Activated T-helper 1 cell treated with anti-CD3 and anti-CD28 coated beads, Interleukin-2, amount 50 U/mL, for 16 hours (primary cell): Measurements from ENCODE around the gene FLNC.
A peak's percentile ranks its signal among the peaks of the same experiment; 100 is the strongest.

Experiments
- DNase-seq, 2 donors: peaks; one replicate each; pipeline ENCODE4 v3.0.0-alpha.2; 2020; ENCODE audit warnings: low read depth in 1 of 2, low spot score in 1 of 2

The FLNC gene

GRCh38 chr7:128862571-128863432 lies 32.6 kb downstream of the FLNC start, which contains the start of gene ATP6V1F:
TSS of gene ATP6V1F (plus strand) at chr7:128862856. CDS start at chr7:128862905, 49 bp downstream.
- peak; percentile 99 for DNase-seq

- no peak for DNase-seq
Measured at GRCh38 chr7:128863433-128863989, 33.3 kb downstream of the FLNC start.

- DNase-seq = no peak
Measured at GRCh38 chr7:128865303-128865702, 35.1 kb downstream of the FLNC start.

- DNase-seq = no peak
Measured at GRCh38 chr7:128865996-128866877, 36.0 kb downstream of the FLNC start.

GRCh38 chr7:128867241-128867640 lies 37.0 kb downstream of the FLNC start:
- no peak for DNase-seq

GRCh38 chr7:128867842-128868623 lies 37.8 kb downstream of the FLNC start:
- no peak for DNase-seq

- no peak for DNase-seq
Measured at GRCh38 chr7:128868624-128869137, 38.5 kb downstream of the FLNC start.

GRCh38 chr7:128869138-128869943 lies 39.1 kb downstream of the FLNC start:
- DNase-seq = peak in 1 of 2 donors; percentile 27

GRCh38 chr7:128869944-128870285 lies 39.7 kb downstream of the FLNC start:
- DNase-seq = no peak

GRCh38 chr7:128871050-128871449 lies 40.8 kb downstream of the FLNC start:
- DNase-seq = no peak

- no peak for DNase-seq
Measured at GRCh38 chr7:128872394-128872824, 42.2 kb downstream of the FLNC start.

GRCh38 chr7:128873234-128873633 lies 43.0 kb downstream of the FLNC start:
- DNase-seq = no peak

- DNase-seq = no peak
Measured at GRCh38 chr7:128874140-128875031, 44.2 kb downstream of the FLNC start.

GRCh38 chr7:128875523-128875948 lies 45.3 kb downstream of the FLNC start:
- no peak for DNase-seq

- no peak for DNase-seq
Measured at GRCh38 chr7:128876127-128876526, 45.9 kb downstream of the FLNC start.

- DNase-seq = no peak
Measured at GRCh38 chr7:128876586-128876977, 46.4 kb downstream of the FLNC start.

GRCh38 chr7:128876978-128877755 lies 47.0 kb downstream of the FLNC start:
- DNase-seq = no peak

GRCh38 chr7:128877756-128878120 lies 47.5 kb downstream of the FLNC start:
- no peak for DNase-seq
